Jurkat, Clone E6-1 (cell line): Measurements from ENCODE around the gene NFASC.
A peak's percentile ranks its signal among the peaks of the same experiment; 100 is the strongest.

Experiments used
- DNase-seq: peaks from one replicate; pipeline ENCODE4 v3.0.0-alpha.2; 2011; ENCODE audit warnings: low read depth, low spot score
- H3K4me3 ChIP-seq: 2 replicates; pipeline ENCODE4 v1.5.1; 2011; ENCODE audit warnings: mild to moderate bottlenecking, low read length, control low read depth, moderate library complexity

NFASC gene

GRCh38 chr1:204972426-204972825 lies 101.8 kb downstream of the NFASC start:
- H3K4me3 ChIP-seq = no peak overlapping the region
- DNase-seq = no peak

GRCh38 chr1:204973449-204973848 lies 102.8 kb downstream of the NFASC start:
- DNase-seq = no peak
- no peak overlapping the region for H3K4me3 ChIP-seq

- no peak overlapping the region for H3K4me3 ChIP-seq
- DNase-seq = no peak
Observed at GRCh38 chr1:204974327-204974726, 103.7 kb downstream of the NFASC start.

GRCh38 chr1:204975021-204975420 lies 104.4 kb downstream of the NFASC start:
- no peak for DNase-seq
- no peak overlapping the region for H3K4me3 ChIP-seq

- H3K4me3 ChIP-seq = no peak overlapping the region
- DNase-seq = peak; percentile 26
Observed at GRCh38 chr1:204975568-204976235, 105.0 kb downstream of the NFASC start.

GRCh38 chr1:204976646-204977045 lies 106.0 kb downstream of the NFASC start:
- no peak overlapping the region for H3K4me3 ChIP-seq
- DNase-seq = no peak

- H3K4me3 ChIP-seq = no peak overlapping the region
- DNase-seq = no peak
Observed at GRCh38 chr1:204977318-204977717, 106.7 kb downstream of the NFASC start.

GRCh38 chr1:204978782-204979181 lies 108.1 kb downstream of the NFASC start:
- no peak for DNase-seq

GRCh38 chr1:204979306-204979705 lies 108.6 kb downstream of the NFASC start:
- no peak overlapping the region for H3K4me3 ChIP-seq
- no peak for DNase-seq

More at GRCh38 chr1:204978782-204979181, 108.1 kb downstream of the NFASC start:
- no peak overlapping the region for H3K4me3 ChIP-seq

GRCh38 chr1:204979891-204980649 lies 109.4 kb downstream of the NFASC start:
- H3K4me3 ChIP-seq = no peak overlapping the region
- DNase-seq = no peak

GRCh38 chr1:204980840-204981405 lies 110.3 kb downstream of the NFASC start:
- no peak overlapping the region for H3K4me3 ChIP-seq
- no peak for DNase-seq

- DNase-seq = peak; percentile 48
- H3K4me3 ChIP-seq = no peak overlapping the region
Observed at GRCh38 chr1:204983136-204983535, 112.5 kb downstream of the NFASC start.

- H3K4me3 ChIP-seq = no peak overlapping the region
- DNase-seq = no peak
Observed at GRCh38 chr1:204983881-204984280, 113.2 kb downstream of the NFASC start.

- no peak overlapping the region for H3K4me3 ChIP-seq
- no peak for DNase-seq
Observed at GRCh38 chr1:204984499-204984898, 113.8 kb downstream of the NFASC start.

- DNase-seq = no peak
- no peak overlapping the region for H3K4me3 ChIP-seq
Observed at GRCh38 chr1:204986181-204986580, 115.5 kb downstream of the NFASC start.

GRCh38 chr1:204987689-204988088 lies 117.0 kb downstream of the NFASC start:
- no peak overlapping the region for H3K4me3 ChIP-seq
- no peak for DNase-seq

GRCh38 chr1:204988196-204988595 lies 117.5 kb downstream of the NFASC start:
- H3K4me3 ChIP-seq = no peak overlapping the region
- no peak for DNase-seq

GRCh38 chr1:204989266-204990058 lies 118.8 kb downstream of the NFASC start:
- DNase-seq = peak; percentile 42
- H3K4me3 ChIP-seq = no peak overlapping the region

GRCh38 chr1:204990059-204990664 lies 119.5 kb downstream of the NFASC start:
- DNase-seq = no peak
- no peak overlapping the region for H3K4me3 ChIP-seq
